Epithelial cell of proximal tubule (primary cell): Measurements from ENCODE around the gene PRKCSH. TPM values are rescaled to one million over a fixed set of nuclear protein-coding genes. Genes with fewer than 3 reads are reported as not detected.
A peak's percentile ranks its signal among the peaks of the same experiment; 100 is the strongest.
"Not testable (repeated sequence)": the region's sequence is repeated elsewhere in the genome, so short reads cannot be mapped to it uniquely, and the experiment has no call there.

Experiments used
- DNase-seq: peaks from one replicate; pipeline ENCODE4 v3.0.0-alpha.2; 2011; ENCODE audit warnings: low read depth
- H3K4me3 ChIP-seq: 2 replicates; pipeline ENCODE4 v1.5.1; 2011; ENCODE audit warnings: low read depth, mild to moderate bottlenecking, low read length
- total RNA-seq: library from RNA; depleted of rRNA; stranded (reverse); fragments of >200 nt; gene quantifications from 2 replicates; pipeline ENCODE4 v1.2.3, GENCODE V29; 2015
- TF ChIP-seq, protein P1 (sequence below): conservative IDR thresholded peaks from 2 replicates; pipeline ENCODE4 v1.5.1; 2012; ENCODE audit warnings: low read depth, mild to moderate bottlenecking, low read length

The PRKCSH gene
- total RNA-seq, 1 donor from 2014 or later, result 243 TPM

DNA sequence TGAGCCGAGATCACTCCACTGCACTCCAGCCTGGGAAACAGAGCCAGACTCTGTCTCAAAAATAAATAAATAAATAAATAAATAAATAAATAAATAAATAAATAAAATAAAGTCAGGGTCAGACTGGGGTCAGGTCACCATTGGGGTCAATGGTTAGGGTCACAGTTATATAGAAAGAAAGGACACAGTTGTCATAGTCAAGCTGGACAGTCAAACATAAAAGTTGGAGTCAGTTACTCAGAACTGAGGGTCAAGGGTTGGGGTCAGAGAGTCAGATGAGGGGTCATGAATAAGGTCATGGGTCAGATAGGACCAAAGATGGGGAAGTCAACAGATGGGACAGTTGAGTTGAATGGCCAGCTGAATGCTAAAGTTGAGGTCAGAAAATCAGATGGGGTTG is 34.6 kb upstream of the PRKCSH start:
- no peak for DNase-seq
- TF ChIP-seq, protein P1, sequence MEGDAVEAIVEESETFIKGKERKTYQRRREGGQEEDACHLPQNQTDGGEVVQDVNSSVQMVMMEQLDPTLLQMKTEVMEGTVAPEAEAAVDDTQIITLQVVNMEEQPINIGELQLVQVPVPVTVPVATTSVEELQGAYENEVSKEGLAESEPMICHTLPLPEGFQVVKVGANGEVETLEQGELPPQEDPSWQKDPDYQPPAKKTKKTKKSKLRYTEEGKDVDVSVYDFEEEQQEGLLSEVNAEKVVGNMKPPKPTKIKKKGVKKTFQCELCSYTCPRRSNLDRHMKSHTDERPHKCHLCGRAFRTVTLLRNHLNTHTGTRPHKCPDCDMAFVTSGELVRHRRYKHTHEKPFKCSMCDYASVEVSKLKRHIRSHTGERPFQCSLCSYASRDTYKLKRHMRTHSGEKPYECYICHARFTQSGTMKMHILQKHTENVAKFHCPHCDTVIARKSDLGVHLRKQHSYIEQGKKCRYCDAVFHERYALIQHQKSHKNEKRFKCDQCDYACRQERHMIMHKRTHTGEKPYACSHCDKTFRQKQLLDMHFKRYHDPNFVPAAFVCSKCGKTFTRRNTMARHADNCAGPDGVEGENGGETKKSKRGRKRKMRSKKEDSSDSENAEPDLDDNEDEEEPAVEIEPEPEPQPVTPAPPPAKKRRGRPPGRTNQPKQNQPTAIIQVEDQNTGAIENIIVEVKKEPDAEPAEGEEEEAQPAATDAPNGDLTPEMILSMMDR, result no peak
- no peak overlapping the region for H3K4me3 ChIP-seq

DNA sequence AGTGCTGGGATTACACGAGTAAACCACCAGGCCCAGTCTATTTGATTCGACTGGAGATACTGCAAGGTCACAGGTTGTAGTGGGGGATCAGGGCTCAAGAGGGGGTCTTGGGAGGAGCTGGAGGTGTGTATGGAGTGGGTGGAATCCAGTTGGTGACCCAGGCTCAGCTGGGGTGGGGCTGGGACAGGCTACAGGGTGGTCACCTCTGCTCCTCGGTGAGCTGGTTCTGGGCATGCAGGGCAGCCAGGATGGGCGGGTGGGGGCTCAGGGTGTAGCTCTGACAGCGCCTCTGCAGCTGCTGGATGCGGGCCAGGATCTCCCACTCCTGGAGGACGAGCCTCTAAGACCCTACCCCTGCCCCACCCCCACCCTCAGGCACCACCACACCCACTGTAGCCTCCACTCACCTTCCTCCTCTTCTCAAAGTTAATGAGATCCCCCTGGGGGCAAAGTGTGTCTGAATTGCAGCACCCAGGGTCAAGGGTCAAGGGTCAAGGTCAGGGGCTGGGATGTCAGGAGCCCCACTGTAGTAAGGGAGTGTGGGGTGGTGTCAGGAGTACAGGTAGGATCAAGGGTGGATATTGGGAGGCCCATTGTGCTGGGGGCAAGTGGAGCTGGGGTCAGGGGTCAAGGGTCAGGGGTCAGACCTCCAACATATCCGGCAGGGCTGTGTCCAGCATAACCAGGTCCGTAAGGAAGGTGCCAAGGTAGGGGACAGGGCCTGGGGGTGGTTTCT is 33.5 kb upstream of the PRKCSH start:
- H3K4me3 ChIP-seq, result no peak overlapping the region
- DNase-seq, result no peak
- TF ChIP-seq, protein P1, result no peak

DNA sequence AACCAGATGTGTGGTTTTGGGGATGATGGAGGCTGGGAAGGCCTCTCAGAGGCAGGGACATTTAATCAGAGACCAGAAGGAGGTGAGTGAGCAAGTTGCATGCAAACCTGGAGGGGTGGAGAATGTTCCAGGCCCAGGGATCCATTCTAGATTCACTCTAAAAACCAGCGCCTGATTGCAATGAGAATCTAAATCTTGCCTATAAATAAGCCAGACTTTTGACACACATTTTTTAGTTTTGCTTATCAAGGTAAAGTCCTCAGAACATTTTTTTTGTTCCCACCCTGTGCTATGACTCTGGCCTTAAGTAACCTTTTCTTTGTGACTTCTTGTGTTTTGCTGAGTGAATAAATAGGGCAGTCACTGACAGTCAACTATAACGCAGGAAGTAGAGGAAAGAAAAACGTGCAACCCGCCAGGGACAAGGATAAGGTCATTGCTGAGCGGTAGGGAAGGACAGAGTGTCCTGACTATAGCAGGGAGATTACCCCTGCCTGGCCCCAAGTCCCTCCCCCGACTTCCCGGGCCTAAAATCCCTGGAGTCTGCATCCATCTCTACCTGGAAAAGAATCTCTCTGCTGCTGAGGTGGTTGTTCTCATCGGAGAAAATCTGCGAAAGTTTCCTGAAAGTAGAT is 30.7 kb upstream of the PRKCSH start:
- H3K4me3 ChIP-seq, result no peak overlapping the region

DNA sequence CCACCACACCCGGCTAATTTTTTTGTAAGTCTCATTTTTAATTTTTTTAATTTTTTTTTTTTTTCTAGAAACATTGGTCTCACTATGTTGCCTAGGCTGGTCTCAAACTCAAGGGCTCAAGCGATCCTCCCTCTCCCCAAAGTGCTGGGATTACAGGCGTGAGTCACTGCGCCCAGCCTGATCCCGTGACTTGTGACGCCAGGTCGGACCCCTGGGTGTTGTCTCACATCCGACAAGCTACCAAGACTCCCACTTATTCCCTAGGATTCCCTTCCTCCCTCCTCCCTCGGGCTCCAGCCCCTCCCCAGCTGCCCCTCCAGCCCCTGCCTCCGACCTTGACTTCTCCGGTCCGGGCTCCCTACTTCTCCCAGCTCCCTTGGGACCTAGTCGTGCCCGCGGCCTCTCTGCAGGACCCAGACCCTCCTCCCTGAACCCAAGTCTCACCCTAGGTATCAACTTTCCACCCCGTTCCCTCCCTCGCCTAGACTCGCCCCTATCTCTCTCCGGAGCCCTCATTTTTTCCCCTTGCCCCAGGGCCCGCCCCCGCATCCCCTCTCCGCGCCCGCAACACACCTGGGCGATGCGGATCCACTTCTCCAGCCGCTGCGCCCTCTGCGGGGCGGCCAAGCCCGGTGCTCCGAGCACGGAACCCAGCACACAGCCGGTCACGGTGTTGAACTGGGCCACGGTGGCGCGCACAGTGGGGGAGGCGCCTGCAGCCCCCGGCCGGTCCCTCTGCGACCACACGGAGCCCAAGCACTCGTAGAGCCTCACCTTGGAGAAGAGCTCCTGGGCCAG is 29.4 kb upstream of the PRKCSH start:
- H3K4me3 ChIP-seq, result no peak overlapping the region
- DNase-seq, result no peak

More for the DNA sequence above, 30.7 kb upstream of the PRKCSH start:
- no peak for DNase-seq
- TF ChIP-seq, protein P1, result no peak

DNA sequence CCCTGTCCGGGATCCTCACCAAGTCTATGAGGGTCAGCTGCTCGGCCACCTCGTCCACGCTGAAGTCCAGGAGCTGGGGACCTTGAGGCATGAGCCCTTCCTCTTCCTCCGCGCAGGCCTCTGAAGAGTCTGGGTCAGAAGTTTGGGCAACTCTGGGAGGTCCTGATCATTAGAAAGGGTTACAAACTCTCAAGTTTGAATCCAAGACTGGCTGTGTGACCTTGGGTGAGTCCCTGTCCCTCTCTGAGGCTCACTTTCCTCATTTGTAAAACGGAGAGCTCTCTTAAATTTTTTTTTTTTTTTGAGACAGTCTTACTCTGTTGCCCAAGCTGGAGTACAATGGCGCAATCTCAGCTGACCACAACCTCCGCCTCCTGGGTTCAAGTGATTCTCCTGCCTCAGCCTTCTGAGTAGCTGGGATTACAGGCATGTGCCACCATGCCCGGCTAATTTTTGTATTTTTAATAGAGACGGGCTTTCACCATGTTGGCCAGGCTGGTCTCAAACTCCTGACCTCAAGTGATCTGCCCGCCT is 28.7 kb upstream of the PRKCSH start:
- not testable (repeated sequence) for H3K4me3 ChIP-seq, DNase-seq

More for the DNA sequence above, 29.4 kb upstream of the PRKCSH start:
- TF ChIP-seq, protein P1, result no peak

DNA sequence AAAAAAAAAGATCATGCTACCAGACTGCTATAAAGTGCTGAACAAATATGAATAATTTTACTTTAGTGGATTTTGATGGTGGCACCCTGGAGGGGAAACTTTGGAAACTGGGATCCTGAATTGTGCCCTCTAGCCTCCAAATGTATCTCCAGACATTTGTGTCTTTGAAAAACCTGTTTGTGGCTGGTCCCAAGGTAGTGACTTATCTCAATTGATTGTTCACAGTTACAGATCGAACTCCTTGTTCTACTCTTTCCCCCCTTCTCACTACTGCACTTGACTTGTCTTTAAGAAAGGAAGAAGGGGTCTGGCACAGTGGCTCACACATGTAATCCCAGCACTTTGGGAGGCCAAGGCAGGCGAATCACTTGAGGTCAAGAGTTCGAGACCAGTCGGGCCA is 26.8 kb upstream of the PRKCSH start:
- H3K4me3 ChIP-seq, result no peak overlapping the region
- DNase-seq, result no peak
- TF ChIP-seq, protein P1, result no peak

DNA sequence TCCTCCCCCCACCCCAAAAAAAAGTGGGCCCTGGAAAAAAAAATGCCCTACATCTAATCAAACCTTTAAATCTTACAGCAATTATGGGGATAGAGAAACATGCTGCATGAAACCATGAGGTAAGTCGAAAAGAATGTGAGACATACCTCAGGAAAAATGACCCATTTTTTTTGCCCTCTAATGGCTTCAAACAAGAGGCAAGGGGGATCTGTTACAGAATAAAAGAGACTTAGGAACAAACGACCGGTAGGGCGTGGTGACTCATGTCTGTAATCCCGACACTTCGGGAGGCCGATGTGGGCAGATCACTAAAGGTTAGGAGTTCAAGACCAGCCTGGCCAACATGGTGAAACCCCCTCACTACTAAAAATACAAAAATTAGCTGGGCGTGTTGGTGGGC is 24.8 kb upstream of the PRKCSH start:
- DNase-seq, result peak; percentile 13
- H3K4me3 ChIP-seq, result no peak overlapping the region
- TF ChIP-seq, protein P1, result no peak
